Parietal lobe (tissue), 1 donor: Measurements from ENCODE around the gene CEP350. TPM values are rescaled to one million over a fixed set of nuclear protein-coding genes. Genes with fewer than 3 reads are reported as not detected.

Experiments
- total RNA-seq: library from RNA; depleted of rRNA; stranded (reverse); fragments of >200 nt; gene quantifications from one replicate; pipeline ENCODE4 v1.2.3, GENCODE V29; 2014

Gene CEP350, protein sequence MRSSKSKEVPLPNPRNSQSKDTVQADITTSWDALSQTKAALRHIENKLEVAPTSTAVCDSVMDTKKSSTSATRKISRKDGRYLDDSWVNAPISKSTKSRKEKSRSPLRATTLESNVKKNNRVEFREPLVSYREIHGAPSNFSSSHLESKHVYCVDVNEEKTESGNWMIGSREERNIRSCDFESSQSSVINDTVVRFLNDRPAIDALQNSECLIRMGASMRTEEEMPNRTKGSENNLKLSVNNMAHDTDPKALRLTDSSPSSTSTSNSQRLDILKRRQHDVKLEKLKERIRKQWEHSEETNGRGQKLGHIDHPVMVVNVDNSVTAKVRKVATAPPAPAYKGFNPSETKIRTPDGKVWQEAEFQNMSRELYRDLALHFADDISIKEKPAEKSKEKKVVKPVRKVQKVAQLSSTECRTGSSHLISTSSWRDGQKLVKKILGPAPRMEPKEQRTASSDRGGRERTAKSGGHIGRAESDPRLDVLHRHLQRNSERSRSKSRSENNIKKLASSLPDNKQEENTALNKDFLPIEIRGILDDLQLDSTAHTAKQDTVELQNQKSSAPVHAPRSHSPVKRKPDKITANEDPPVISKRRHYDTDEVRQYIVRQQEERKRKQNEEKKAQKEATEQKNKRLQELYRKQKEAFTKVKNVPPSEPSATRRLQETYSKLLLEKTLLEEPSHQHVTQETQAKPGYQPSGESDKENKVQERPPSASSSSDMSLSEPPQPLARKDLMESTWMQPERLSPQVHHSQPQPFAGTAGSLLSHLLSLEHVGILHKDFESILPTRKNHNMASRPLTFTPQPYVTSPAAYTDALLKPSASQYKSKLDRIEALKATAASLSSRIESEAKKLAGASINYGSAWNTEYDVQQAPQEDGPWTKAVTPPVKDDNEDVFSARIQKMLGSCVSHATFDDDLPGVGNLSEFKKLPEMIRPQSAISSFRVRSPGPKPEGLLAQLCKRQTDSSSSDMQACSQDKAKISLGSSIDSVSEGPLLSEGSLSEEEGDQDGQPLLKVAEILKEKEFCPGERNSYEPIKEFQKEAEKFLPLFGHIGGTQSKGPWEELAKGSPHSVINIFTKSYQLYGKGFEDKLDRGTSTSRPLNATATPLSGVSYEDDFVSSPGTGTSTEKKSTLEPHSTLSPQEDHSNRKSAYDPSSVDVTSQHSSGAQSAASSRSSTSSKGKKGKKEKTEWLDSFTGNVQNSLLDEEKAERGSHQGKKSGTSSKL (N-terminal part only)
- total RNA-seq = 138 TPM

DNA sequence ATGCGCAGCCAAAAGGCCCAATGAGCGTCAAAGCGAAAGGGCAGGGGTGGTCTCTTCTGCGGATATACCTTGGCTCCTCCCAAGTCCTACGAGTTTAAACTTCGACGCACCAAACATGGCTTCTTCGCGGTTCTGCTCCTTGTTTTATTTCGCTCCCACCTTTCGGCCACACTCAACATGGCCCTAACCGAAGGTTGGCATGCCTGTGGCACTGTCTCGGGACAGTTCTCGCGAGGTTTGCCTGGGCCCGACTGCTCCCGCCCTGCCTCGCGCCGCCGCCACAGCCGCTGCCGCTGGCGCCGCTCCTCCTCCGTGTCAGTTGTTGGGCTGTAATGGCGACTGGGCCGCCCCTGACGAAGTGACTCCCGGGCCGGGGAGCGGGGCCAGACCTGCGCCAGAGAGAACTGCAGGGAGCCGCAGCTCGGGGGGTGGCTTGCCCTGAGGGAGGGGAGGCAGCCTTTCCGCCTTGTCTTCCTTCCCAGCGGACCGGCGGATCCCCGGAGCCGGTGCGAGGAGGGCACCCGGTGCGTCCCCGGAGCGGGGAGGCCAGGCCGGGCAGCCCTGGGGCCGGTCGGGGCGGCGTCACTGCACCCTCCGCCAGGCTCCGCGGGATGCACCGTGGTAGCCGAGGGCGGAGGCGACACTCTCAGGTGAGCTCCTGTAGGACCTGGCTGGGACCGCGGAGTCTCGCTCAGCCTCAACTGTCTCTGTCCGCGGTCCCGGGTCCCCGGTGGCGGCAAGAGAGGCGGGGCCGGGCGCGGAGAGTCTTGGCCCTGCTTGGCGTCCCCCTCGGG, at the start of gene CEP350:
Gene CEP350 (plus strand): TSS at position 318 of the 794 bp plus-strand sequence. CDS start 31,372 bp downstream, outside the sequence.

DNA sequence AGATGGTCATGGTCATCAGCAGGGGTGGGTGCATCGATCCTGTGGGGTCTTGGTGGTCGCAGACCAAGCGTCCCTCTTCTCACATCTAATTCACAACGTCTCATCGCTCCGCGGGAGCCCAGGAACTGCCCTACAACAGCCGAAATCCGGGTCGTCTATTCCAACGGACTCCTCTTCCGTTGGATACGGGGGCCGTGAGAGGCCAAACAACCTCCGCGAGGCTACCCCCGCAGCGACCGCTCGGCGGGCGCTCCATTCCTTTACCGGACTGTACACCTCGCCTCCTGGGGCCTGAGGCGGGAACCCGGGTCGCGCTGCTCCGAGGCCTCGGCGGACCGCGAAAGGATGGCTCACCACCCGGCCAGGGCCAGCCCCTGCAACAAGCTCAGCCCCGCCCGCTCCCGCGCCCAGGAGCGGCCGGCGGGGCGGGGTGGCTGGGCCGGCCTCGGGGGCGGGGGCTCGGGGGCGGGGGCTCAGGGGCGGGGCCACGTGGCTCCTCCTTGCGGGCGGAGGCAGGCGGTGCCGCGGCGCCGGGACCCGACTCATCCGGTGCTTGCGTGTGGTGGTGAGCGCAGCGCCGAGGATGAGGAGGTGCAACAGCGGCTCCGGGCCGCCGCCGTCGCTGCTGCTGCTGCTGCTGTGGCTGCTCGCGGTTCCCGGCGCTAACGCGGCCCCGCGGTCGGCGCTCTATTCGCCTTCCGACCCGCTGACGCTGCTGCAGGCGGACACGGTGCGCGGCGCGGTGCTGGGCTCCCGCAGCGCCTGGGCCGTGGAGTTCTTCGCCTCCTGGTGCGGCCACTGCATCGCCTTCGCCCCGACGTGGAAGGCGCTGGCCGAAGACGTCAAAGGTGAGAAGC, 199.9 kb downstream of the CEP350 start, which contains the start of gene QSOX1:
Gene QSOX1 (plus strand): TSS at position 545 of the 857 bp plus-strand sequence. CDS start 39 bp downstream, at position 584.

Other genes with a start within 250 kb of the CEP350 start
- 0.31 TPM for gene FAM163A, start 211.5 kb upstream of the CEP350 start, total RNA-seq
- 68.9 TPM for gene TOR1AIP2, start 77.0 kb upstream of the CEP350 start, total RNA-seq
- gene TOR1AIP1, start 72.5 kb upstream of the CEP350 start, total RNA-seq = 25.7 TPM
- 21.6 TPM for gene QSOX1, start 200.1 kb downstream of the CEP350 start, total RNA-seq